ENCODE results near the gene SNX30. TPM values are rescaled to one million over a fixed set of nuclear protein-coding genes. Genes with fewer than 3 reads are reported as not detected.

SNX30 gene
- total and polyA plus RNA-seq, 2 experiments from 2014 or later: 6.4 to 29.1 TPM

DNA sequence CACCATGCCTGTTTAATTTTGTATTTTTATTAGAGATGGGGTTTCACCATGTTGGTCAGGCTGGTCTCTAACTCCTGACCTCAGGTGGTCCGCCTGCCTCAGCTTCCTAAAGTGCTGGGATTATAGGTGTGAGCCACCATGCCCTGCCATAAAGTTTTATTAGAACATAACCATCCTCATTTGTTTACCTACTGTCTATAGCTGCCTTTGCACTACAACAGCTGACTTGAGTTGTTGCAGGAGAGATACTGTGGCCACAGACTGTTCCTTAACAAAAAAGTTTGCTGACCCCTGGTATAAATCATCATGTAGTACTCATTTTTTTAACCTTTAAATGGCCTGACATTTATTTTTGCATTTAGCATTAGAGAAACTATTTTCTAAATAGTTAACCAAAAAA lies 31.7 kb downstream of the SNX30 start:
- no peak overlapping the region for H3K27ac ChIP-seq

DNA sequence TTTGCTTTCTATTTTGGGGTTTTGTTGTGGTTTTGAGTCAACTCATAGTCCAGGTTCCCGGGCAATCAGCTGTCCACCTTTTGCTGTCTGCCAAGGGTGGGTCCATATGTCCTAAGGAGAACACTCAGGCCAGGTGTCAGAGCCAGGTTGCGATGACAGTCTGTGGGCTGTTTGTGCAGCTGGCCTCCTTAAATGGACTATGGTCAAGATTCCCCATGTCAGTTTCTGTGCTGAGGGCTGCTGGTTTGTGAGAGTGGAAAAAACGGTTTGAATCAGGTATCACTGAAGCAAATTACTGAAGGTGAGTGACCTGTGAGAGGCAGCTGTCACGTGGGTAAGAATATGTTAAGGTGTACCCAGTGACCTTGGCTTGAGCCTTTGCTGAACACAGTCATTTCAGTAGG lies 33.0 kb downstream of the SNX30 start:
- H3K27ac ChIP-seq: peak overlapping the region; percentile 38

More for the DNA sequence above, 31.7 kb downstream of the SNX30 start:
- no peak for DNase-seq (ENCODE audit: low spot score)
- Histone ChIP-seq H3K9me3 (ENCODE audit: low read depth) (no peaks in the 10 kb centered on the region), H2AFZ (no peak overlapping the region), H3K36me3 (replicated peaks; ENCODE audit: insufficient read depth, low read depth) (no peaks in the 10 kb centered on the region), H3K9me2 (replicated peaks; ENCODE audit: insufficient read depth) (no peaks in the 10 kb centered on the region), H3K79me2 (peaks cover 73% of the 10 kb centered on the region), H3K4me2 (no peak overlapping the region), H3K4me1 (ENCODE audit: insufficient read depth) (peaks cover 22% of the 10 kb centered on the region), H3K4me3 (no peak overlapping the region), H3K27me3 (no peaks in the 10 kb centered on the region), H4K20me1 (ENCODE audit: insufficient read depth, poor library complexity, severe bottlenecking) (peaks cover 10% of the 10 kb centered on the region)
- TF ChIP-seq EZH2 (IDR thresholded peaks at IDR 0.05; ENCODE audit: borderline replicate concordance): no peak
- TF ChIP-seq EZH2phosphoT487 (IDR thresholded peaks at IDR 0.05; ENCODE audit: low read depth, severe bottlenecking, unreplicated experiment): no peak
- TF ChIP-seq, protein P1, sequence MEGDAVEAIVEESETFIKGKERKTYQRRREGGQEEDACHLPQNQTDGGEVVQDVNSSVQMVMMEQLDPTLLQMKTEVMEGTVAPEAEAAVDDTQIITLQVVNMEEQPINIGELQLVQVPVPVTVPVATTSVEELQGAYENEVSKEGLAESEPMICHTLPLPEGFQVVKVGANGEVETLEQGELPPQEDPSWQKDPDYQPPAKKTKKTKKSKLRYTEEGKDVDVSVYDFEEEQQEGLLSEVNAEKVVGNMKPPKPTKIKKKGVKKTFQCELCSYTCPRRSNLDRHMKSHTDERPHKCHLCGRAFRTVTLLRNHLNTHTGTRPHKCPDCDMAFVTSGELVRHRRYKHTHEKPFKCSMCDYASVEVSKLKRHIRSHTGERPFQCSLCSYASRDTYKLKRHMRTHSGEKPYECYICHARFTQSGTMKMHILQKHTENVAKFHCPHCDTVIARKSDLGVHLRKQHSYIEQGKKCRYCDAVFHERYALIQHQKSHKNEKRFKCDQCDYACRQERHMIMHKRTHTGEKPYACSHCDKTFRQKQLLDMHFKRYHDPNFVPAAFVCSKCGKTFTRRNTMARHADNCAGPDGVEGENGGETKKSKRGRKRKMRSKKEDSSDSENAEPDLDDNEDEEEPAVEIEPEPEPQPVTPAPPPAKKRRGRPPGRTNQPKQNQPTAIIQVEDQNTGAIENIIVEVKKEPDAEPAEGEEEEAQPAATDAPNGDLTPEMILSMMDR (IDR thresholded peaks at IDR 0.05; ENCODE audit: poor library complexity): no peak
- 82% methylated on average over 1 of the region's 1 CpG for WGBS (ENCODE audit: low lambda C conversion rate, missing lambda C conversion rate)

DNA sequence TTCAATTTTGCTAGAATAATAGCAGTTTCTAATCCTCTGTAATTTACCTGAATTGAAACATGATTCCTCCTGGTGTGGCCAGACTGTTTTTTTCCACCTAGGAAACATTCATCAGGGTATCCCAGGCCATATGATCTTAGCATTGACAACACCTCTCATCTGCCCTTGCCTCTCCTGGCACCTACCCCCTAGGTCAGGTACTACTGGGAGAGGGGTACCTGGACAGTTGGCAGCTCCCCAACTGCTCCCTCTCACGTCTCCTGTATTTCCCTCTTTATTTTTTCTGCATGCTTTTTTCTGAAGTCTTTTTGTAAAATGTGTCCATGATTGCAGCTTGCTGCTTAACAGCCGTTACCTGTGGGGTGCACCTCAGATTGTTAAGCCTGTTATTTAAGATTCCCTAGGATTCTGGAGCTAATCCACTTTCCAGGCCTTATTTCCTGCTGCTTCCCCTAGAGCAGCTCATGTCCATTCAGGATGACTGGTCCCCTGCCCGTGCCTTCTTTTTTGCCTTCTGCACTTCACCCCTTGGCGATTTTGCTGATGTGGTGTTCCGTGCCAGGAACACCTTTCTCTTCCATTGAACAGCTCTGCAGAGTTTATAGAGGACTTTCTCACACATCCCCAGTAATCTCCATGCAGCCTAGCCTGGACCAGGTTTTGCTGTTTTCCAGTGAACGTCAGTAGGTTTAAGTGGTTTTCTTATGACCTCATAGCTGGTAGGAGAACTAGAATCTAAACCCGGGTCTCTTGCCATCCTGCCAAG lies 33.6 kb downstream of the SNX30 start:
- Histone ChIP-seq H4K20me1 (ENCODE audit: insufficient read depth, poor library complexity, severe bottlenecking) (peaks cover 4% of the 10 kb centered on the region), H3K36me3 (replicated peaks; ENCODE audit: insufficient read depth, low read depth) (no peaks in the 10 kb centered on the region), H3K27ac (peak overlapping the region; percentile 30), H3K27me3 (no peaks in the 10 kb centered on the region), H3K9me2 (replicated peaks; ENCODE audit: insufficient read depth) (no peaks in the 10 kb centered on the region), H3K4me3 (no peak overlapping the region), H3K79me2 (peaks cover 71% of the 10 kb centered on the region), H3K4me2 (peak overlapping the region; percentile 2), H3K4me1 (ENCODE audit: insufficient read depth) (peaks cover 22% of the 10 kb centered on the region), H2AFZ (no peak overlapping the region), H3K9me3 (ENCODE audit: low read depth) (no peaks in the 10 kb centered on the region)
- peak; percentile 28 for DNase-seq (ENCODE audit: low spot score)
- whole genome bisulfite sequencing (ENCODE audit: low lambda C conversion rate, missing lambda C conversion rate): 28% methylated on average over 7 of the region's 7 CpGs
- no peak for TF ChIP-seq EZH2 (IDR thresholded peaks at IDR 0.05; ENCODE audit: borderline replicate concordance)
- no peak for TF ChIP-seq EZH2phosphoT487 (IDR thresholded peaks at IDR 0.05; ENCODE audit: low read depth, severe bottlenecking, unreplicated experiment)
- TF ChIP-seq, protein P1 (IDR thresholded peaks at IDR 0.05; ENCODE audit: poor library complexity): no peak

More for the DNA sequence above, 33.0 kb downstream of the SNX30 start:
- 48% methylated on average over 4 of the region's 4 CpGs for WGBS (ENCODE audit: low lambda C conversion rate, missing lambda C conversion rate)
- H3K79me2 ChIP-seq: peaks cover 72% of the 10 kb centered on the region
- no peaks in the 10 kb centered on the region for H3K27me3 ChIP-seq
- H3K4me3 ChIP-seq: no peak overlapping the region
- no peaks in the 10 kb centered on the region for H3K36me3 ChIP-seq (replicated peaks; ENCODE audit: insufficient read depth, low read depth)
- peaks cover 4% of the 10 kb centered on the region for H4K20me1 ChIP-seq (ENCODE audit: insufficient read depth, poor library complexity, severe bottlenecking)
- no peaks in the 10 kb centered on the region for H3K9me2 ChIP-seq (replicated peaks; ENCODE audit: insufficient read depth)
- no peak overlapping the region for H2AFZ ChIP-seq
- TF ChIP-seq, protein P1 (IDR thresholded peaks at IDR 0.05; ENCODE audit: poor library complexity): no peak
- TF ChIP-seq EZH2 (IDR thresholded peaks at IDR 0.05; ENCODE audit: borderline replicate concordance) (no peak), EZH2phosphoT487 (IDR thresholded peaks at IDR 0.05; ENCODE audit: low read depth, severe bottlenecking, unreplicated experiment) (no peak)
- DNase-seq (ENCODE audit: low spot score): peak; percentile 22
- H3K9me3 ChIP-seq (ENCODE audit: low read depth): no peaks in the 10 kb centered on the region
- H3K4me2 ChIP-seq: peak overlapping the region; percentile 2
- H3K4me1 ChIP-seq (ENCODE audit: insufficient read depth): peaks cover 22% of the 10 kb centered on the region

All from hepatocyte (in vitro differentiated cells).